NCI-H2107 treated with DMSO at 0.1 percent for 48 hours (cell line): Measurements from ENCODE around the gene SH3TC1.
A peak's percentile ranks its signal among the peaks of the same experiment; 100 is the strongest.

Experiments used
- DNase-seq: peaks from one replicate; lab custom pipeline; 2025; ENCODE audit not compliant: unreplicated experiment; lab: John Stamatoyannopoulos, UW

The SH3TC1 gene

GRCh38 chr4:8241895-8242696, 43.0 kb downstream of the SH3TC1 start:
- peak; percentile 6 for DNase-seq

DNA sequence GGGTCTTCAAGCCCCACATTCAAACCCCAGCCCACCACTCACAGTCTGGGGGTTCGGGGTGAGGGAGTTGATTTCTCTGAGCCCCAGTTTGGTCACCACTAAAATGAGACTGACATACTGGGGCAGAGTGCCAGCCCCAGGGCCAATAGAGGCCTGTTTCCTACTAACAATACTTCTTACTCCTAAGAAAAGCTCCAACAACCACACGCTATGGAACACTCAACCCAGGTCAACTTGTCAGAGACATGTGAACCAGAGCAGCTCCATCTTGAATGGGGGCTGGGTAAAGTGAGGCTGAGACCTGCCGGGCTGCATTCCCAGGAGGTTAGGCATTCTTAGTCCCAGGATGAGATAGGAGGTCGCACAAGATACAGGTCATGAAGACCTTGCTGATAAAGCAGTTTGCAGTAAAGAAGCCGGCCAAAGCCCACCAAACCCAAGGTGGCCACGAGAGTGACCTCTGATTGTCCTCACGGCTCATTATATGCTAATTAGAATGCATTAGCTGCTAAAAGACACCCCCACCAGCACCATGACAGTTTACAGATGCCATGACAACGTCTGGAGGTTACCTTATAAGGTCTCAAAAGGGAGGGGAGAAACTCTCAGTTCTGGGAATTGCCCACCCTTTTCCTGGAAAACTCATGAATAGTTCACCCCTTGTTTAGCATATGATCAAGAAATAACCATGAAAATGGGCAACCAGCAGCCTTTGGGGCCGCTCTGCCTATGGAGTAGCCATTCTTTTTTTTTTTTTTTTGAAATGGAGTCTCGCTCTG, 43.9 kb downstream of the SH3TC1 start:
- DNase-seq = no peak

DNA sequence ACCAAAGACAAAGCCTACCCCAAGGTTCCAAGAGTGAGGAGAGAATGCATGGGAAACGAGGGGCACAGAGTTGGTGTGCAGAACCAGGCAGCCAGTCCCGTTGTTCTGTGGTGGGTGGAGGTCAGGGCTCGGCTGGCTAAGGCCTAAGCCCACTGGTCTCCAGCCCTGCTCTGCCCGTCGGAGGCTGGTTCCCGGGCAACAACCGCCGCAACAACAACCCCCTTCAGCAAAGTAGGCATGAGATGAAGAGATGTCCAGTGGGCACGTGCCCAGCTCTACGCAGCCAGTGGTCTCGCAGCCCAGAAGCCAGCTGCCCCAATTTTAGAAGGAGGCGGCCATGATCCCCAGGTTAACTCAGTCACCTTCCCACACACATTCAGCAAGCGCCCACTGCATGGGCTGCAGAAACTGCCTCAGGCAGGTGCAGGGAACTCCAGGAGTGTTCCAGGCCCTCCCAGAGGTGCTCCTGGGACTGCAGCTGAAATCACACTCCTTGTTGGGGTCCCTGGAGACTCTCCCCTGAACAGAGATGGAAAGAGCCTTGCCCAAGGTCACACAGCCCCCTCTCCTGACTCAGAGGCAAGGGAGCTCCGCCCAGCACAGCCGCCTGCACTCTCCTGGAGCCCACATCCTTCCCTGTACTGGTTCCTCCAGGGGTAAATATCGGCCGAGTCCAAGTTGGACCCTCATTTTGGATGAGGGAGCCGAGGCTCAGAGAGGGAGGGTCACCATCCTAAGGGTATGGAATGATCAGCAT, 45.1 kb downstream of the SH3TC1 start:
- no peak for DNase-seq

- no peak for DNase-seq
These were observed 45.9 kb downstream of the SH3TC1 start for GRCh38 chr4:8244931-8245460.

GRCh38 chr4:8245884-8246833, 47.1 kb downstream of the SH3TC1 start:
- no peak for DNase-seq

DNA sequence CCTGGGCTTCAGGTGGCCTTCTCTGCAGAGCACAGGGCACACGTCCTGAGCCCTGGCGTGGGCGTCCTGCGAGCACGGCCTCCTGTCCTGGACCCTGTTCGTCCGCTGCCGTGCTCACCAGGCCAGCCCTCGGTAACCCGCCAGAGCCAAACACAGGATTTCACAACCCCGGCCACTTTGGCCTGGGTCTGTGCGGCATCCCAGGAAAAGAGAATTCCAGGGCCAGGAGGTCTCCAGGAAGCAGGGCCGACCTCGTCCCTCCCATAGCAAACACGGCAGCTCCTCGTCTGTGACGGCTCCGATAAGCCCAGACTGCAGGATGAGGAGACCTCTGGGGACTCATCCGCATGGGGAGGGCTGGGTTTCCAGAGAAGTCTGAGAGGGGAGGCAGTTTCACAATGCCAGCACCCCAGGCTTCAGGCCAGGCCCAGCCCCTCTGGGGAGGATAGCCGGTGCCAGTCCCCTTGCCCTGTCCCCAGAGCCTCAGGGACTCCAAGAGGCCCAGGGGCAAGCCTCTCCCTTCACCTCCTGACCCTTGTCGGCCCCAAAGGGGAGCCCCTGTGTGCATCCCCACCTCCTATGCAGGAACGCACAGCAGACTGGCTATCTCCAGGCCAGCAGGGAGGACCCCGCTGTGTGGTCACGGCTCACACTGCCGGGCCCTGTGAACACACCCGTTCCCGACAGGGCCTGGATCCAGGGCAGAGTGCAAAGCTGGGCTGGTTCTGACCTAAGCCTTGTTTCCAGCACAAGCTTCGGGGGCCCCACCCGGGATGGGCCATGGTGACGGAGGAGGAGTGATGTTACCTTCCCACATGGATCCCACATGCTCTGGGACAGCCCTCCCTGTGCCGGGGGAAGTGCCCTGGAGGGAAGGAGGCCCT, 48.2 kb downstream of the SH3TC1 start:
- no peak for DNase-seq

GRCh38 chr4:8248091-8248490, 49.0 kb downstream of the SH3TC1 start:
- DNase-seq = no peak

DNA sequence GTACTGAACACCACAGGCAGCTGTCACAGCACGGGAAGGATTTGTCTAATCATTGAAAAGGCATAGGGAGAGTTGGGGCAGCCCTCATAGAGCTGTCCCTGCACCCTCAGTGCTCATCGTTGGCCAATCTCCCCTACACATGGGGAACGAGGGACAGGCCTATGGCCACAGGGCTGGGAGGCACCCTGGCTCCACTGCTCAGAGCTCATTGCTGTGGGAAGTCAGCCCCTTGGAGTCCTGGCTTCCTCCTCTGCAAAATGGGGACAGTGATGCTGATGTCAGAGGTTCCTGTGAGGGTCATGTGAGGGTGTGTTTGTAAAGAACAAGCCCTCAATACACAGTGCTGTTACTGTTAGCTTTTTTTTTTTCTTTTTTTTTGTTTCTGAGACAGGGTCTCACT, 51.1 kb downstream of the SH3TC1 start:
- DNase-seq = no peak

- no peak for DNase-seq
These were observed 51.5 kb downstream of the SH3TC1 start for GRCh38 chr4:8250637-8251036.

DNA sequence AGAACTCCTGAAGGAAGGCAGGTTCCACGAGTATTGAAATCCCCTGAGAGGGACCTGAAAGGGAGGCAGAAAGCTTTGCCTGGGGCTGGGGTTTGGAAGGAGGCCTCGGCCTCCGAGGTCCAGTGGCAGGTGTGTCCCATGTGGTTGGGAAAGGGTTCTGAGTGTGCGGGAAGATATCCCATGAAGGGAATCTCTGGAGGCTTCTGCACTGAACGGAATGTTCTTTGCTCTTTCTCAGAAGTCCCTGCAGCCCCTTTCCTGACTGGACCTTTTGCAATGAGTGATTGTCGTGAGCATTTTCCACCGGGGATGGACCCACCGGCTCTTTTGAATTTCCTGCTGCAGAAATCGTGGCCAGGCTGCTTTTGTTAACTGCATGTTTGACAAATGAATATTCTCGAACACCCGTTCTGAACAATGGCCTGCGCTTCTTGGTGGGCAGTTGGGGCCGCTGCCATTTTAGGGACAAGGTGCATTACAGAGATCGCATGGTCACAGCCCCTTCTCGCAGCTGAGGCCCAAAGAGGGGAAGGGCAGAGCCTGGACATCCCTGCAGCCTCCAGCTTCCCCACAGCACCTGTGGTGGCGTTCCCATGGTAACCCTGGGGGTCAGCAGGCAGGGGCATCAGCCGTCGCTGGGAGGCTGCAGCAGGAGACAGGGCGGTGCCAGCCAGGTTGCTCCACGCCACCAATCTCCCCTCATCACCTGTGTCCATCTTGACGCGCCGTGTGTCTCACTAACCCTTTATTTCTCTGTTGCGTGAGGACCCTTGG, 52.2 kb downstream of the SH3TC1 start:
- no peak for DNase-seq

- no peak for DNase-seq
These were observed 53.4 kb downstream of the SH3TC1 start for GRCh38 chr4:8252301-8253173.

DNA sequence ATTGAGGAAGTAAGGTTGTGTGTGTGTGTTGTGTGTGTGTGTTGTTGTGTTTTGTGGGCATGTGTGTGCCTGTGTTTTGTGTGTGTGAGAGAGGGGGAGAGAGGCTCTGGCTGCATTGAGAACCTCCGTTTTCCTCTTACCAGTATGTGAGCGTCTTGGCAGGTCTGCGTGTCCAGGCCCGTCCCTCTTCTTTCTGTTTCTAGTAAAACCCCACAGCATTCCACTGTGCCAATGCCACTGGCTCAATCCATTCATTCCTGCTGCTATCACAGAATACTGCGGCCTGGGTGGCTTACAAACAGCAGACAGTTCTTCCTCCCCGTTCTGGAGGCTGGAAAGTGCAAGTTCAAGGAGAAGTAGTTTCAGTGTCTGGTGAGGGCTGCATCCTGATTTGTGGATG, 55.0 kb downstream of the SH3TC1 start:
- no peak for DNase-seq

GRCh38 chr4:8255698-8256441, 56.8 kb downstream of the SH3TC1 start:
- DNase-seq = no peak

DNA sequence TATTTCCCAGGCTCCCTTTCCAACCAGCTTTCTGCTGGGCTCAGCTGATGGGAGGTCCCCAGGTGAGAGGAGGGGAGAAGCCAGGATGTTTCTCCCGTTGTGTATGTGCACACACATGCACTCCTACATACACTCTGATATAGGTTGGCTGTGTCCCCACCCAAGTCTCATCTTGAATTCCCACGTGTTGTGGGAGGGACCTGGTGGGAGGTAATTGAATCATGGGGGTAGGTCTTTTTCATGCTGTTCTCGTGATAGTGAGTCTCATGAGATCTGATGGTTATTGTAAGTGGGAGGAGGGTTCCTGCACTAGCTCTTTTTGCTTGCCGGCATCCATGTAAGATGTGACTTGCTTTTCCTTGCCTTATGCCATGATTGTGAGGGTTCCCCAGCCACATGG, 58.8 kb downstream of the SH3TC1 start:
- DNase-seq = no peak

- DNase-seq = no peak
These were observed 59.6 kb downstream of the SH3TC1 start for GRCh38 chr4:8258552-8259212.

GRCh38 chr4:8259743-8260430, 60.8 kb downstream of the SH3TC1 start:
- DNase-seq = no peak
